SK-N-SH (cell line): ENCODE results near the gene WHAMM. TPM values are rescaled to one million over a fixed set of nuclear protein-coding genes. Genes with fewer than 3 reads are reported as not detected.

Experiments used
- CTCF ChIA-PET: fragments of 300-600, 350-600 bp; formaldehyde crosslinking; extraction: SDS; loops from one replicate; lab custom pipeline; 2021; lab: Yijun Ruan, JAX
- POLR2A ChIA-PET: fragments of 350-600 bp; sonication (Branson Sonifier 250); formaldehyde crosslinking; extraction: SDS; loops from one replicate; lab custom pipeline; 2020; ENCODE audit warnings: antibody characterized with exemption, inconsistent platforms; lab: Yijun Ruan, JAX
- DNase-seq: peaks from one replicate; pipeline ENCODE4 v3.0.0; 2012
- H2AFZ ChIP-seq: fragments of 200-600 bp; sonication (generic); 2 replicates; pipeline ENCODE4 v1.8.1; 2016; ENCODE audit warnings: antibody characterized with exemption, mild to moderate bottlenecking, low read depth
- H3F3A ChIP-seq: fragments of 200-600 bp; sonication (generic); replicated peaks from 2 replicates; pipeline ENCODE3; 2016; ENCODE audit warnings: antibody characterized with exemption, mild to moderate bottlenecking; ENCODE audit not compliant: insufficient read depth
- H3K27ac ChIP-seq, 2 experiments: fragments of 200-500 bp in 1 of 2; fragments of 200-600 bp in 1 of 2; sonication (Bioruptor generic) in 1 of 2; sonication (generic), shearing (Covaris generic) in 1 of 2; 2 replicates each; pipeline versions ENCODE4 v1.5.1 to v1.6.1; 2014 to 2016; ENCODE audit warnings: low read depth in 2 of 2, inconsistent platforms in 1 of 2, low read length in 1 of 2, mild to moderate bottlenecking in 1 of 2, mixed read lengths in 1 of 2
- H3K27me3 ChIP-seq: fragments of 200-600 bp; sonication (generic), shearing (Covaris generic); 2 replicates; pipeline ENCODE4 v1.6.1; 2016; ENCODE audit warnings: mixed run types; ENCODE audit not compliant: insufficient read depth
- H3K36me3 ChIP-seq, 2 experiments: fragments of 200-500 bp in 1 of 2; fragments of 200-600 bp in 1 of 2; sonication (Bioruptor generic) in 1 of 2; sonication (generic) in 1 of 2; replicated peaks in 1 of 2; 2 replicates each; pipeline versions ENCODE3 to v1.5.1; 2014 to 2016; ENCODE audit warnings: low read length in 1 of 2, mild to moderate bottlenecking in 1 of 2; ENCODE audit not compliant: insufficient read depth in 2 of 2, control insufficient read depth in 1 of 2
- H3K4me1 ChIP-seq, 2 experiments: fragments of 200-500 bp in 1 of 2; fragments of 200-600 bp in 1 of 2; sonication (Bioruptor generic) in 1 of 2; sonication (generic), shearing (Covaris generic) in 1 of 2; 2 replicates each; pipeline versions ENCODE4 v1.5.1 to v1.6.1; 2014 to 2016; ENCODE audit warnings: low read depth in 1 of 2, low read length in 1 of 2, mixed run types in 1 of 2; ENCODE audit not compliant: insufficient read depth in 2 of 2, control insufficient read depth in 1 of 2
- H3K4me2 ChIP-seq: fragments of 200-600 bp; sonication (generic), shearing (Covaris generic); 2 replicates; pipeline ENCODE4 v1.6.1; 2017; ENCODE audit warnings: mixed run types
- H3K4me3 ChIP-seq, 2 experiments: fragments of 200-500 bp in 1 of 2; fragments of 200-600 bp in 1 of 2; sonication (Bioruptor generic) in 1 of 2; sonication (generic), shearing (Covaris generic) in 1 of 2; 2 replicates each; pipeline versions ENCODE4 v1.5.1 to v1.8.1; 2014 to 2016; ENCODE audit warnings: low read depth in 2 of 2, inconsistent platforms in 1 of 2, low read length in 1 of 2, mild to moderate bottlenecking in 1 of 2, mixed read lengths in 1 of 2, moderate library complexity in 1 of 2
- H3K79me2 ChIP-seq: fragments of 200-600 bp; sonication (generic); 2 replicates; pipeline ENCODE4 v1.8.1; 2017; ENCODE audit warnings: mild to moderate bottlenecking; ENCODE audit not compliant: insufficient read depth
- H3K9ac ChIP-seq: fragments of 200-600 bp; sonication (generic); 2 replicates; pipeline ENCODE4 v1.6.1; 2017; ENCODE audit warnings: mixed run types
- H3K9me2 ChIP-seq: fragments of 200-600 bp; sonication (generic); 2 replicates; pipeline ENCODE4 v1.6.1; 2017; ENCODE audit warnings: mixed run types
- H3K9me3 ChIP-seq: fragments of 200-600 bp; sonication (generic); 2 replicates; pipeline ENCODE4 v1.6.1; 2017; ENCODE audit warnings: mixed run types, mild to moderate bottlenecking, moderate library complexity
- H4K20me1 ChIP-seq: fragments of 200-600 bp; sonication (generic); 2 replicates; pipeline ENCODE4 v1.6.1; 2017; ENCODE audit warnings: mild to moderate bottlenecking, mixed run types; ENCODE audit not compliant: insufficient read depth
- CHD2 ChIP-seq: fragments of 150-350 bp; IDR thresholded peaks from 2 replicates; pipeline ENCODE4 v1.6.1; 2018; ENCODE audit warnings: low read length; ENCODE audit not compliant: partially characterized antibody
- ELF1 ChIP-seq: IDR thresholded peaks from 2 replicates; pipeline ENCODE4 v1.4.0; 2012
- EP300 ChIP-seq, 2 experiments: IDR thresholded peaks; 2 replicates each; pipeline versions ENCODE4 v1.4.0 to v1.6.1; 2012; ENCODE audit warnings: borderline replicate concordance in 1 of 2, low read depth in 1 of 2, low read length in 1 of 2
- EZH2phosphoT487 ChIP-seq: fragments of 200-600 bp; sonication (generic); IDR thresholded peaks from 2 replicates; pipeline ENCODE4 v1.6.1; 2017; ENCODE audit warnings: low read depth, mixed run types, mild to moderate bottlenecking, antibody characterized with exemption, moderate library complexity, borderline replicate concordance
- FOSL2 ChIP-seq: IDR thresholded peaks from 2 replicates; pipeline ENCODE4 v1.4.0; 2012; ENCODE audit warnings: low read depth, mild to moderate bottlenecking, moderate library complexity, borderline replicate concordance
- FOXM1 ChIP-seq: IDR thresholded peaks from 2 replicates; pipeline ENCODE4 v1.4.0; 2012; ENCODE audit warnings: low read depth, mild to moderate bottlenecking
- GABPA ChIP-seq: IDR thresholded peaks from 2 replicates; pipeline ENCODE4 v1.4.0; 2012; ENCODE audit warnings: low read depth, mild to moderate bottlenecking
- MEF2A ChIP-seq: IDR thresholded peaks from 2 replicates; pipeline ENCODE4 v1.4.0; 2012; ENCODE audit warnings: low read depth, borderline replicate concordance
- MXI1 ChIP-seq: IDR thresholded peaks from 2 replicates; pipeline ENCODE4 v1.6.1; 2012; ENCODE audit warnings: mild to moderate bottlenecking, low read depth, low read length, improper control_type of control experiment
- POLR2AphosphoS5 ChIP-seq: IDR thresholded peaks from 2 replicates; pipeline ENCODE4 v1.6.1; 2012; ENCODE audit warnings: low read depth, low read length
- RAD21 ChIP-seq: IDR thresholded peaks from 2 replicates; pipeline ENCODE4 v1.6.1; 2012; ENCODE audit warnings: mild to moderate bottlenecking, low read length
- RFX5 ChIP-seq: IDR thresholded peaks from 2 replicates; pipeline ENCODE4 v1.6.1; 2012; ENCODE audit warnings: mild to moderate bottlenecking, improper control_type of control experiment, low read length
- SMC3 ChIP-seq: IDR thresholded peaks from 2 replicates; pipeline ENCODE4 v1.6.1; 2012; ENCODE audit warnings: low read depth, low read length, improper control_type of control experiment
- TAF1 ChIP-seq: IDR thresholded peaks from 2 replicates; pipeline ENCODE4 v1.6.1; 2012; ENCODE audit warnings: low read depth, mild to moderate bottlenecking, low read length, moderate library complexity, borderline replicate concordance
- TEAD4 ChIP-seq: IDR thresholded peaks from 2 replicates; pipeline ENCODE4 v1.4.0; 2012; ENCODE audit warnings: mild to moderate bottlenecking, borderline replicate concordance; ENCODE audit not compliant: insufficient read depth
- WGBS: methylation state at CpG from one replicate; pipeline ENCODE4 v1.1.6; 2017; ENCODE audit warnings: low lambda C conversion rate; 5-methylcytosine and 5-hydroxymethylcytosine counted together
- polyA plus RNA-seq, 3 experiments: library from polyadenylated mRNA; depleted of rRNA; stranded (reverse); fragments of >200 nt; gene quantifications; 2 replicates each; pipeline ENCODE4 v1.2.3, GENCODE V29; 2012
- TF ChIP-seq, protein P1 (sequence below): IDR thresholded peaks from 2 replicates; pipeline ENCODE4 v1.4.0; 2012; ENCODE audit warnings: low read depth, borderline replicate concordance
- TF ChIP-seq, protein P2 (sequence below): IDR thresholded peaks from 2 replicates; pipeline ENCODE4 v1.4.0; 2012; ENCODE audit warnings: low read depth
- TF ChIP-seq, protein P3 (sequence below): fragments of 150-350 bp; IDR thresholded peaks from 2 replicates; pipeline ENCODE4 v1.6.1; 2017; ENCODE audit warnings: antibody characterized with exemption, low read length, low read depth, borderline replicate concordance
- TF ChIP-seq, protein P4 (sequence below): IDR thresholded peaks from 2 replicates; pipeline ENCODE4; 2012

The WHAMM gene
- polyA plus RNA-seq, 1 of the 3 experiments (the other 2 are of a cell fraction): 2.3 TPM

DNA sequence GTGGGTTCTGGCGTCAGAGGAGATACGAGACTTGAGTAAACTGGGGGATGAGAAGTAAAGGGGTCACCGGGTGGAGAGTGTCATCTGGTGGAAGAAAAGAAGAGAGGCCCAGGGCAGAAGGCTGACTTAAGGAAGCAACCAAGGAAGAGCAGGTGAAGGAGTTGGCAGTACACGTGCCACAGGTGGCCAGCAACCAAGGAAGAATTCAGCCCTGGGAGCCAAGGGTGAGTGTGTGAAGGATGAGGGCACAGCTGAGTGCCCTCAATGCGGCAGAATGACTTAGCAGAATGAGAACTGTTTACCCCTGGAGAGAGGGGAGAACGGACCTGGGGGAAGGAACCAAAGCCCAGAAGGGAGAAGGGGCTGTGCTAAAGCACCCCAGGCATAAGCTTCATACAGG, 71.3 kb downstream of the WHAMM start:
- WGBS: 78% methylated on average over 6 of the region's 6 CpGs
- no peaks in the 10 kb centered on the region for H3K79me2 ChIP-seq
- POLR2A ChIA-PET: no interaction called here

DNA sequence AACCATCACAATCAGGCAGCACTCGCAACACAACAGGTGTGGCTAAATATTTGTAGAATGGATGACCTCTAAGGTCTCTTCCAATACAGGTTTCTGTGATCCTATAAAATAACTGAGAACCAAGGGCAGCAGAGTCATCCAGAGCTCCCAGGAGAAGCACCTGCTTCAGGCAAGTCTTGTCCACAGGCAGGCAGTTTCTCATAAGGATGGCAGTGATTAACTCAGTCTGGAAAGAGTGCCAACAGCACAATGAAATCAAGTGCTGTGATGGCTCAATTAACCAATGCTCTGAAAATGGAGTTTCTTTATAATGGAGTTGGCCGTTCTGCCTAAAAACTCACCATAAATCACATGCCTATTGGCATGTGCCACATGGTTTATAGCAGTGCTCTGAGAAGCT, 72.3 kb downstream of the WHAMM start:
- WGBS: 97% methylated on average over 2 of the region's 2 CpGs
- no peaks in the 10 kb centered on the region for H3F3A ChIP-seq
- no peaks in the 10 kb centered on the region for H3K9me2 ChIP-seq
- no peak overlapping the region for H3K9ac ChIP-seq
- H3K27me3 ChIP-seq: no peaks in the 10 kb centered on the region
- DNase-seq: no peak
- no peak overlapping the region for H3K4me3 ChIP-seq
- no peaks in the 10 kb centered on the region for H3K36me3 ChIP-seq
- H3K4me1 ChIP-seq: peaks cover 0 to 2% of the 10 kb centered on the region in 2 experiments; a peak in 1 of 4 replicates
- H2AFZ ChIP-seq: no peak overlapping the region
- H3K27ac ChIP-seq: no peak overlapping the region
- no peak overlapping the region for H3K4me2 ChIP-seq
- no peaks in the 10 kb centered on the region for H3K9me3 ChIP-seq
- CTCF ChIA-PET: interaction anchor here (2.3 kb wide), 1 partner anchor 10 kb away, joined by 8 read pairs; no protein-coding TSS in a partner anchor
- H3K79me2 ChIP-seq: no peaks in the 10 kb centered on the region
- POLR2A ChIA-PET: no interaction called here
- TF ChIP-seq GABPA (no peak), CHD2 (no peak), RAD21 (no peak), FOXM1 (no peak), SMC3 (no peak), TEAD4 (no peak), EZH2phosphoT487 (no peak), MEF2A (no peak), TAF1 (no peak), FOSL2 (no peak), POLR2AphosphoS5 (no peak), ELF1 (no peak)
- TF ChIP-seq, protein P1, sequence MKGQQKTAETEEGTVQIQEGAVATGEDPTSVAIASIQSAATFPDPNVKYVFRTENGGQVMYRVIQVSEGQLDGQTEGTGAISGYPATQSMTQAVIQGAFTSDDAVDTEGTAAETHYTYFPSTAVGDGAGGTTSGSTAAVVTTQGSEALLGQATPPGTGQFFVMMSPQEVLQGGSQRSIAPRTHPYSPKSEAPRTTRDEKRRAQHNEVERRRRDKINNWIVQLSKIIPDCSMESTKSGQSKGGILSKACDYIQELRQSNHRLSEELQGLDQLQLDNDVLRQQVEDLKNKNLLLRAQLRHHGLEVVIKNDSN: no peak
- TF ChIP-seq, protein P2, sequence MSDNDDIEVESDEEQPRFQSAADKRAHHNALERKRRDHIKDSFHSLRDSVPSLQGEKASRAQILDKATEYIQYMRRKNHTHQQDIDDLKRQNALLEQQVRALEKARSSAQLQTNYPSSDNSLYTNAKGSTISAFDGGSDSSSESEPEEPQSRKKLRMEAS: no peak
- H4K20me1 ChIP-seq: no peaks in the 10 kb centered on the region

More for the DNA sequence above, 71.3 kb downstream of the WHAMM start:
- H3K9me3 ChIP-seq: no peaks in the 10 kb centered on the region
- DNase-seq: no peak
- CTCF ChIA-PET: interaction anchor here (0.6 to 2.3 kb wide), 2 partner anchors 11 to 105 kb away, joined by 3 to 8 read pairs; partner anchors contain the start of gene RAMAC
- H3K4me1 ChIP-seq: peaks cover 0 to 2% of the 10 kb centered on the region in 2 experiments; a peak in 2 of 4 replicates
- no peak overlapping the region for H3K4me3 ChIP-seq
- no peak overlapping the region for H3K27ac ChIP-seq
- H3K27me3 ChIP-seq: no peaks in the 10 kb centered on the region
- H3K9ac ChIP-seq: no peak overlapping the region
- TF ChIP-seq, protein P3, sequence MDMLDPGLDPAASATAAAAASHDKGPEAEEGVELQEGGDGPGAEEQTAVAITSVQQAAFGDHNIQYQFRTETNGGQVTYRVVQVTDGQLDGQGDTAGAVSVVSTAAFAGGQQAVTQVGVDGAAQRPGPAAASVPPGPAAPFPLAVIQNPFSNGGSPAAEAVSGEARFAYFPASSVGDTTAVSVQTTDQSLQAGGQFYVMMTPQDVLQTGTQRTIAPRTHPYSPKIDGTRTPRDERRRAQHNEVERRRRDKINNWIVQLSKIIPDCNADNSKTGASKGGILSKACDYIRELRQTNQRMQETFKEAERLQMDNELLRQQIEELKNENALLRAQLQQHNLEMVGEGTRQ: no peak
- TF ChIP-seq ELF1 (no peak), EZH2phosphoT487 (no peak), TAF1 (no peak), RFX5 (no peak), MXI1 (no peak), EP300 (IDR thresholded peaks at IDR 0.05; ENCODE audit: borderline replicate concordance in 1 of 2, low read depth in 1 of 2, low read length in 1 of 2) (no peak), FOSL2 (no peak)
- TF ChIP-seq, protein P4, sequence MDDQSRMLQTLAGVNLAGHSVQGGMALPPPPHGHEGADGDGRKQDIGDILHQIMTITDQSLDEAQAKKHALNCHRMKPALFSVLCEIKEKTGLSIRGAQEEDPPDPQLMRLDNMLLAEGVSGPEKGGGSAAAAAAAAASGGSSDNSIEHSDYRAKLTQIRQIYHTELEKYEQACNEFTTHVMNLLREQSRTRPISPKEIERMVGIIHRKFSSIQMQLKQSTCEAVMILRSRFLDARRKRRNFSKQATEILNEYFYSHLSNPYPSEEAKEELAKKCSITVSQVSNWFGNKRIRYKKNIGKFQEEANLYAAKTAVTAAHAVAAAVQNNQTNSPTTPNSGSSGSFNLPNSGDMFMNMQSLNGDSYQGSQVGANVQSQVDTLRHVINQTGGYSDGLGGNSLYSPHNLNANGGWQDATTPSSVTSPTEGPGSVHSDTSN: no peak
- TF ChIP-seq, all 33 proteins: peak for 0
- Histone ChIP-seq H2AFZ (no peak overlapping the region), H3K36me3 (no peaks in the 10 kb centered on the region), H3F3A (no peaks in the 10 kb centered on the region), H3K4me2 (no peak overlapping the region), H4K20me1 (no peaks in the 10 kb centered on the region), H3K9me2 (no peaks in the 10 kb centered on the region)
